DND-41 (cell line): ENCODE measurements around the gene FRYL.

Experiments
- ATAC-seq: fragments of 200-7000 bp; cut with Tn5 transposase; 3 replicates; pipeline ENCODE4 v1.9.1; 2021; ENCODE audit warnings: low read depth; ENCODE audit not compliant: insufficient read depth
- DNase-seq: peaks from one replicate; pipeline ENCODE4 v3.0.0-alpha.2; 2020
- H2AFZ ChIP-seq: 2 replicates; pipeline ENCODE4 v1.6.0; 2012; ENCODE audit warnings: low read depth, low read length
- H3K27ac ChIP-seq: 2 replicates; pipeline ENCODE4 v1.5.1; 2012; ENCODE audit warnings: low read length, inconsistent platforms
- H3K27me3 ChIP-seq: fragments of 200-600 bp; sonication (generic); 2 replicates; pipeline ENCODE4 v1.6.0; 2012; ENCODE audit warnings: low read length, mild to moderate bottlenecking, inconsistent platforms; ENCODE audit not compliant: insufficient read depth, poor library complexity
- H3K36me3 ChIP-seq: 2 replicates; pipeline ENCODE4 v1.5.1; 2012; ENCODE audit warnings: low read length, inconsistent platforms; ENCODE audit not compliant: insufficient read depth
- H3K4me1 ChIP-seq: 2 replicates; pipeline ENCODE4 v1.5.1; 2012; ENCODE audit warnings: mild to moderate bottlenecking, low read length; ENCODE audit not compliant: insufficient read depth
- H3K4me2 ChIP-seq: 2 replicates; pipeline ENCODE4 v1.6.0; 2012; ENCODE audit warnings: mild to moderate bottlenecking, moderate library complexity, low read length, inconsistent platforms; ENCODE audit not compliant: insufficient read depth
- H3K4me3 ChIP-seq, 2 experiments: fragments of 200-600 bp in 1 of 2; shearing (Covaris generic) in 1 of 2; 2 replicates each; pipeline ENCODE4 v1.5.1; 2012 to 2016; ENCODE audit warnings: inconsistent platforms in 2 of 2, low read length in 2 of 2, mild to moderate bottlenecking in 2 of 2, low read depth in 1 of 2, moderate library complexity in 1 of 2
- H3K79me2 ChIP-seq: 2 replicates; pipeline ENCODE4 v1.6.0; 2012; ENCODE audit warnings: low read length, inconsistent platforms; ENCODE audit not compliant: insufficient read depth
- H3K9ac ChIP-seq: 2 replicates; pipeline ENCODE4 v1.6.0; 2012; ENCODE audit warnings: low read depth, mild to moderate bottlenecking, inconsistent platforms, low read length, moderate library complexity
- H3K9me3 ChIP-seq: 2 replicates; pipeline ENCODE4 v1.5.1; 2012; ENCODE audit warnings: low read length, moderate library complexity, mild to moderate bottlenecking, inconsistent platforms; ENCODE audit not compliant: insufficient read depth, severe bottlenecking
- H4K20me1 ChIP-seq: 2 replicates; pipeline ENCODE4 v1.6.0; 2012; ENCODE audit warnings: low read length; ENCODE audit not compliant: insufficient read depth
- CTCF ChIP-seq: IDR thresholded peaks from 2 replicates; pipeline ENCODE4 v1.5.1; 2012; ENCODE audit warnings: borderline replicate concordance, low read length, moderate library complexity, mild to moderate bottlenecking; ENCODE audit not compliant: poor library complexity, severe bottlenecking; ENCODE audit errors: extremely low read depth
- EZH2 ChIP-seq: IDR thresholded peaks from 3 replicates; pipeline ENCODE4 v1.6.1; 2012; ENCODE audit warnings: borderline replicate concordance, low read depth, mild to moderate bottlenecking, moderate library complexity, low read length, inconsistent platforms; ENCODE audit not compliant: severe bottlenecking

FRYL gene

GRCh38 chr4:48780865-48781214 lies 761 bp upstream of the FRYL start:
- no peak for ATAC-seq
- peak overlapping the region; percentile 80 for H3K27ac ChIP-seq
- peak; percentile 29 for DNase-seq

DNA sequence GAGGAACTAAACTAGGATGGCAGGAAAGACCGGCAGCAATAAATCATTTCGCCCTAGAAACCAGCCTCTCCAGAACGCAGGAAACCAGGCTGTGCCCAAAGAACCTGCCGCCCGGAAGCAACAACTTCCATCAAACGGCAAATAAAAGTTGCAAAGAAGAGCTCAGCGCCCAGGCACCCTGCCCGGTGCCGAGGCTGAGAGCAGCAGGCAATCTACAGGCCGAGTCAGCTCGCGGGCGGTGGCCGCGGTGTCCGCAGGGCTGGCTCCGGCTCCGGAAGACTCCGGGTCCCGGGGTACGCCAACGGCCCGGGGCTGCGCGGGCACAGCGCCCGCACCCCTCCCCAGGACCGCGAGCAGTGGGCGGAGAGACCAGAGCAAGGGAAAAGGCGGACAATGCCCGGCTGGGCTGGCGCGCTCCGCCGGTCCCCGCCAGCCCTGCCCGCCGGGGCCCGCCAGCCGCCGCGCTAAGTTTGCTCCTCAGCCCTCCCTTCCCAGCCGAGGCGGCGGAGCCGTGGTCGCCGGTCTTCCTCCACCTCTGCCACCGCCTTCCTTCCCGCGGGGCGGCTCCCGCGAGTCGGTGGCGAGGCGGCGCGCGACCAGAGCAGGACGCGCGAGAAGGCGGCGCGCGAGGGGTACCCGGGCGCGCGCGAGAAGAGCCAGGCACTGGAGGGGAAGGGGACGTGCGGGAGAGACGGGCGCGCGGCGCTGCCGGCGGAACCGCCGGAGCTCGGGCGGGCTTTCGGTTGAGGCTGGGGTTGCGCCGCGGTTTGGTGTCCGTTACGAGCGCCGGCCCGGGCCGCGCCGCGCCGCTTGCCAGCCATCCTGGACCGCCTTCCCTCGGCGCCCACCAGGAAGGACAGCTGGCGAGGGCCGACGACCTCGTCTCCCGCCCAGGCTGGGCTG lies 733 bp downstream of the FRYL start:
- TF ChIP-seq CTCF: peak; percentile 37
- no peak for TF ChIP-seq EZH2
- Histone ChIP-seq H3K27ac (peak overlapping the region; percentile 93), H3K4me1 (peaks cover 45% of the 10 kb centered on the region), H2AFZ (peak overlapping the region; percentile 91), H3K27me3 (no peaks in the 10 kb centered on the region), H3K79me2 (peaks cover 59% of the 10 kb centered on the region), H3K4me2 (peak overlapping the region; percentile 68), H3K9me3 (no peaks in the 10 kb centered on the region), H4K20me1 (peaks cover 33% of the 10 kb centered on the region; the same call in 1 of the 2 replicates), H3K36me3 (no peaks in the 10 kb centered on the region; the same call in 1 of the 2 replicates), H3K9ac (peak overlapping the region; percentile 90), H3K4me3 (peak overlapping the region; percentile 58 to 69)
- ATAC-seq: peak; percentile 32
- peak; percentile 72 for DNase-seq

More at GRCh38 chr4:48780865-48781214, 761 bp upstream of the FRYL start:
- peak overlapping the region; percentile 88 for H3K4me2 ChIP-seq
- H3K9ac ChIP-seq: peak overlapping the region; percentile 63
- H4K20me1 ChIP-seq: peaks cover 24% of the 10 kb centered on the region; the same call in 1 of the 2 replicates
- H3K36me3 ChIP-seq: no peaks in the 10 kb centered on the region; the same call in 1 of the 2 replicates
- H3K4me1 ChIP-seq: peaks cover 35% of the 10 kb centered on the region
- peak overlapping the region; percentile 51 to 67 for H3K4me3 ChIP-seq
- H3K79me2 ChIP-seq: peaks cover 44% of the 10 kb centered on the region
- H3K9me3 ChIP-seq: no peaks in the 10 kb centered on the region
- no peaks in the 10 kb centered on the region for H3K27me3 ChIP-seq
- peak overlapping the region; percentile 87 for H2AFZ ChIP-seq
- TF ChIP-seq CTCF (no peak), EZH2 (no peak)

GRCh38 chr4:48778431-48779094 lies 1.5 kb downstream of the FRYL start:
- H3K4me3 ChIP-seq: peak overlapping the region; percentile 58 to 69
- no peak for TF ChIP-seq EZH2
- TF ChIP-seq CTCF: no peak
- no peak for DNase-seq
- H3K27ac ChIP-seq: peak overlapping the region; percentile 93
- peaks cover 35% of the 10 kb centered on the region; the same call in 1 of the 2 replicates for H4K20me1 ChIP-seq
- H3K4me2 ChIP-seq: peak overlapping the region; percentile 68
- peak overlapping the region; percentile 90 for H3K9ac ChIP-seq
- peak overlapping the region; percentile 91 for H2AFZ ChIP-seq
- H3K36me3 ChIP-seq: peaks cover 3% of the 10 kb centered on the region; the same call in 1 of the 2 replicates
- peaks cover 67% of the 10 kb centered on the region for H3K79me2 ChIP-seq
- no peaks in the 10 kb centered on the region for H3K9me3 ChIP-seq
- H3K27me3 ChIP-seq: no peaks in the 10 kb centered on the region
- no peak for ATAC-seq
- H3K4me1 ChIP-seq: peaks cover 48% of the 10 kb centered on the region
